Muscle of leg (tissue), 11 donors: ENCODE results near the gene CHST11. TPM values are rescaled to one million over a fixed set of nuclear protein-coding genes. Genes with fewer than 3 reads are reported as not detected.
"Not testable (repeated sequence)": the region's sequence is repeated elsewhere in the genome, so short reads cannot be mapped to it uniquely, and the experiment has no call there.

ENCODE experiments used
- DNase-seq: peaks from one replicate; pipeline ENCODE4 v3.0.0; 2013
- H3K27ac ChIP-seq: one replicate; pipeline ENCODE4 v1.5.1; 2013; ENCODE audit warnings: mild to moderate bottlenecking, low read length, control low read depth
- H3K27me3 ChIP-seq: one replicate; pipeline ENCODE4 v1.6.1; 2013; ENCODE audit warnings: low read length; ENCODE audit not compliant: control insufficient read depth, insufficient read depth
- H3K36me3 ChIP-seq: one replicate; pipeline ENCODE4 v1.6.1; 2013; ENCODE audit warnings: low read length; ENCODE audit not compliant: control insufficient read depth, insufficient read depth
- H3K4me1 ChIP-seq: one replicate; pipeline ENCODE4 v1.6.1; 2013; ENCODE audit warnings: low read length; ENCODE audit not compliant: control insufficient read depth, insufficient read depth
- H3K4me3 ChIP-seq: one replicate; pipeline ENCODE4 v1.5.1; 2013; ENCODE audit warnings: low read length, control low read depth
- H3K9me3 ChIP-seq: replicated peaks from 2 replicates; pipeline ENCODE4 v1.6.1; 2013; ENCODE audit warnings: low read depth, low read length; ENCODE audit not compliant: control insufficient read depth
- WGBS: methylation state at CpG from one replicate; pipeline ENCODE4 v1.1.5; 2013; ENCODE audit warnings: missing lambda C conversion rate; ENCODE audit not compliant: insufficient coverage; 5-methylcytosine and 5-hydroxymethylcytosine counted together
- polyA plus RNA-seq, 8 donors: library from polyadenylated mRNA; unstranded; fragments of 120-200 nt; gene quantifications; one replicate each; pipeline versions ENCODE4 v1.2.1 to v1.2.3, GENCODE V29; 2013; ENCODE audit warnings: inconsistent platforms in 1 of 8, low replicate concordance in 1 of 8; ENCODE audit not compliant: insufficient read length in 8 of 8, insufficient read depth in 1 of 8
- total RNA-seq: library from RNA; stranded (reverse); fragments of 120-200 nt; gene quantifications from one replicate; pipeline ENCODE4 v1.2.4, GENCODE V29; 2013

Gene CHST11
- total and polyA plus RNA-seq, 9 donors: 1.1 to 3.9 (median 2.3) TPM

GRCh38 chr12:104738331-104738730 is 281.6 kb downstream of the CHST11 start:
- Histone ChIP-seq H3K4me1 (peaks cover 61% of the 10 kb centered on the region), H3K9me3 (no peaks in the 10 kb centered on the region), H3K27ac (peak overlapping the region; percentile 51), H3K4me3 (no peak overlapping the region), H3K36me3 (no peaks in the 10 kb centered on the region), H3K27me3 (no peaks in the 10 kb centered on the region)
- WGBS: 59% methylated on average over 5 of the region's 8 CpGs
- no peak for DNase-seq

GRCh38 chr12:104738776-104739642 is 282.3 kb downstream of the CHST11 start:
- Histone ChIP-seq H3K4me3 (no peak overlapping the region), H3K4me1 (peaks cover 62% of the 10 kb centered on the region), H3K9me3 (no peaks in the 10 kb centered on the region), H3K27ac (no peak overlapping the region), H3K36me3 (no peaks in the 10 kb centered on the region), H3K27me3 (no peaks in the 10 kb centered on the region)
- 91% methylated on average over 3 of the region's 14 CpGs for WGBS
- no peak for DNase-seq

GRCh38 chr12:104740668-104741067 is 283.9 kb downstream of the CHST11 start:
- WGBS: 60% methylated on average over 3 of the region's 6 CpGs
- DNase-seq: peak; percentile 85
- H3K27me3 ChIP-seq: no peaks in the 10 kb centered on the region

GRCh38 chr12:104741077-104741476 is 284.3 kb downstream of the CHST11 start:
- no peaks in the 10 kb centered on the region for H3K27me3 ChIP-seq
- peaks cover 56% of the 10 kb centered on the region for H3K4me1 ChIP-seq
- H3K27ac ChIP-seq: no peak overlapping the region
- WGBS: no CpG with 5 or more reads among the region's 5 CpGs
- H3K36me3 ChIP-seq: no peaks in the 10 kb centered on the region
- H3K4me3 ChIP-seq: no peak overlapping the region
- H3K9me3 ChIP-seq: no peaks in the 10 kb centered on the region
- DNase-seq: no peak

More at GRCh38 chr12:104740668-104741067, 283.9 kb downstream of the CHST11 start:
- Histone ChIP-seq H3K4me3 (no peak overlapping the region), H3K4me1 (peaks cover 60% of the 10 kb centered on the region), H3K36me3 (no peaks in the 10 kb centered on the region), H3K9me3 (no peaks in the 10 kb centered on the region), H3K27ac (no peak overlapping the region)

- no peaks in the 10 kb centered on the region for H3K9me3 ChIP-seq
- DNase-seq: no peak
- no peak overlapping the region for H3K4me3 ChIP-seq
- 83% methylated on average over 13 of the region's 15 CpGs for WGBS
- no peaks in the 10 kb centered on the region for H3K27me3 ChIP-seq
- peaks cover 56% of the 10 kb centered on the region for H3K4me1 ChIP-seq
- no peaks in the 10 kb centered on the region for H3K36me3 ChIP-seq
- peak overlapping the region; percentile 79 for H3K27ac ChIP-seq
Measured at GRCh38 chr12:104741497-104742367, 285.0 kb downstream of the CHST11 start.

- DNase-seq: peak; percentile 79
- H3K4me3 ChIP-seq: no peak overlapping the region
- H3K27ac ChIP-seq: peak overlapping the region; percentile 79
Measured at GRCh38 chr12:104742551-104743201, 285.9 kb downstream of the CHST11 start.

GRCh38 chr12:104743202-104743580 is 286.4 kb downstream of the CHST11 start:
- DNase-seq: no peak
- H3K27me3 ChIP-seq: no peaks in the 10 kb centered on the region
- H3K36me3 ChIP-seq: no peaks in the 10 kb centered on the region
- H3K9me3 ChIP-seq: no peaks in the 10 kb centered on the region
- WGBS: no CpG with 5 or more reads among the region's 2 CpGs
- no peak overlapping the region for H3K4me3 ChIP-seq
- H3K27ac ChIP-seq: peak overlapping the region; percentile 79
- H3K4me1 ChIP-seq: peaks cover 55% of the 10 kb centered on the region

More at GRCh38 chr12:104742551-104743201, 285.9 kb downstream of the CHST11 start:
- WGBS: 26% methylated on average over 13 of the region's 16 CpGs
- H3K9me3 ChIP-seq: no peaks in the 10 kb centered on the region
- peaks cover 56% of the 10 kb centered on the region for H3K4me1 ChIP-seq
- H3K27me3 ChIP-seq: no peaks in the 10 kb centered on the region
- no peaks in the 10 kb centered on the region for H3K36me3 ChIP-seq

GRCh38 chr12:104743753-104744548 is 287.2 kb downstream of the CHST11 start:
- peaks cover 53% of the 10 kb centered on the region for H3K4me1 ChIP-seq
- not testable (repeated sequence) for H3K9me3 ChIP-seq, H3K36me3 ChIP-seq, H3K27me3 ChIP-seq, H3K4me3 ChIP-seq, DNase-seq, H3K27ac ChIP-seq
- WGBS: no CpG with 5 or more reads among the region's 6 CpGs

- 34% methylated on average over 5 of the region's 6 CpGs for WGBS
Measured at GRCh38 chr12:104746467-104747088, 289.8 kb downstream of the CHST11 start.

More at GRCh38 chr12:104746467-104747088, 289.8 kb downstream of the CHST11 start:
- Histone ChIP-seq H3K4me3 (no peak overlapping the region), H3K9me3 (no peaks in the 10 kb centered on the region), H3K4me1 (peaks cover 41% of the 10 kb centered on the region), H3K27ac (peak overlapping the region; percentile 31), H3K27me3 (no peaks in the 10 kb centered on the region), H3K36me3 (no peaks in the 10 kb centered on the region)
- peak; percentile 38 for DNase-seq
